ENCODE measurements around the gene LDB3. TPM values are rescaled to one million over a fixed set of nuclear protein-coding genes. Genes with fewer than 3 reads are reported as not detected.
A peak's percentile ranks its signal among the peaks of the same experiment; 100 is the strongest.

Gene LDB3
- total and polyA plus RNA-seq, 2 donors (not counting 1 experiment from before 2014, with no cell fraction given) = under 0.01 to 0.20 TPM

GRCh38 chr10:86775870-86776180 lies 107.5 kb downstream of the LDB3 start:
- H3K9me3 ChIP-seq (ENCODE audit: control insufficient read depth, insufficient read depth, low read depth, low read length) = no peaks in the 10 kb centered on the region
- no peak for DNase-seq (ENCODE audit: low read depth in 2 of 2)

GRCh38 chr10:86779220-86780017 lies 111.1 kb downstream of the LDB3 start:
- Histone ChIP-seq H4K20me1 (ENCODE audit: control insufficient read depth, extremely low read depth, insufficient read depth, low read length) (no peaks in the 10 kb centered on the region), H2AFZ (ENCODE audit: low read length) (no peak overlapping the region), H3K4me1 (ENCODE audit: control insufficient read depth, extremely low read depth, insufficient read depth, low read length) (peaks cover 6% of the 10 kb centered on the region), H3K36me3 (ENCODE audit: control insufficient read depth, insufficient read depth, low read length) (no peaks in the 10 kb centered on the region), H3K9me3 (ENCODE audit: control insufficient read depth, insufficient read depth, low read depth, low read length) (no peaks in the 10 kb centered on the region), H3K79me2 (ENCODE audit: control insufficient read depth, insufficient read depth, low read length) (peaks cover 61% of the 10 kb centered on the region), H3K27me3 (ENCODE audit: control insufficient read depth, insufficient read depth, low read length) (no peaks in the 10 kb centered on the region), H3K27ac (ENCODE audit: insufficient read depth, low read length) (peak overlapping the region; percentile 13), H3K4me3 (replicated peaks in 1 of 4; ENCODE audit: control extremely low read depth in 1 of 4, insufficient read depth in 1 of 4, low read depth in 3 of 4, low read length in 4 of 4) (no peak overlapping the region), H3K4me2 (ENCODE audit: extremely low read depth, insufficient read depth, low read length) (no peak overlapping the region), H3K9ac (ENCODE audit: insufficient read depth, low read length) (no peak overlapping the region)
- no peak for TF ChIP-seq CTCF (conservative IDR thresholded peaks at IDR 0.05 in 1 of 2, IDR thresholded peaks at IDR 0.05 in 1 of 2; ENCODE audit: low read depth in 1 of 2, low read length in 2 of 2)
- TF ChIP-seq EZH2 (IDR thresholded peaks at IDR 0.05; ENCODE audit: low read length, missing control alignments) = no peak
- peak; percentile 57 to 74 for DNase-seq (ENCODE audit: low read depth in 2 of 2)

More at GRCh38 chr10:86775870-86776180, 107.5 kb downstream of the LDB3 start:
- H3K36me3 ChIP-seq (ENCODE audit: control insufficient read depth, insufficient read depth, low read length) = no peaks in the 10 kb centered on the region
- peaks cover 6% of the 10 kb centered on the region for H3K4me1 ChIP-seq (ENCODE audit: control insufficient read depth, extremely low read depth, insufficient read depth, low read length)
- no peak overlapping the region for H3K9ac ChIP-seq (ENCODE audit: insufficient read depth, low read length)
- H4K20me1 ChIP-seq (ENCODE audit: control insufficient read depth, extremely low read depth, insufficient read depth, low read length) = no peaks in the 10 kb centered on the region
- peak overlapping the region; percentile 51 for H3K4me2 ChIP-seq (ENCODE audit: extremely low read depth, insufficient read depth, low read length)
- TF ChIP-seq EZH2 (IDR thresholded peaks at IDR 0.05; ENCODE audit: low read length, missing control alignments) (no peak), CTCF (conservative IDR thresholded peaks at IDR 0.05 in 1 of 2, IDR thresholded peaks at IDR 0.05 in 1 of 2; ENCODE audit: low read depth in 1 of 2, low read length in 2 of 2) (no peak)
- peaks cover 41% of the 10 kb centered on the region for H3K79me2 ChIP-seq (ENCODE audit: control insufficient read depth, insufficient read depth, low read length)
- H3K27me3 ChIP-seq (ENCODE audit: control insufficient read depth, insufficient read depth, low read length) = no peaks in the 10 kb centered on the region
- no peak overlapping the region for H2AFZ ChIP-seq (ENCODE audit: low read length)
- H3K4me3 ChIP-seq (replicated peaks in 1 of 4; ENCODE audit: control extremely low read depth in 1 of 4, insufficient read depth in 1 of 4, low read depth in 3 of 4, low read length in 4 of 4) = no peak overlapping the region
- H3K27ac ChIP-seq (ENCODE audit: insufficient read depth, low read length) = no peak overlapping the region

GRCh38 chr10:86782701-86783418 lies 114.5 kb downstream of the LDB3 start:
- H4K20me1 ChIP-seq (ENCODE audit: control insufficient read depth, extremely low read depth, insufficient read depth, low read length) = no peaks in the 10 kb centered on the region

More at GRCh38 chr10:86782701-86783418, 114.5 kb downstream of the LDB3 start:
- TF ChIP-seq EZH2 (IDR thresholded peaks at IDR 0.05; ENCODE audit: low read length, missing control alignments) (no peak), CTCF (conservative IDR thresholded peaks at IDR 0.05 in 1 of 2, IDR thresholded peaks at IDR 0.05 in 1 of 2; ENCODE audit: low read depth in 1 of 2, low read length in 2 of 2) (no peak)
- H3K36me3 ChIP-seq (ENCODE audit: control insufficient read depth, insufficient read depth, low read length) = no peaks in the 10 kb centered on the region
- no peaks in the 10 kb centered on the region for H3K27me3 ChIP-seq (ENCODE audit: control insufficient read depth, insufficient read depth, low read length)
- H3K9ac ChIP-seq (ENCODE audit: insufficient read depth, low read length) = no peak overlapping the region
- no peak overlapping the region for H3K27ac ChIP-seq (ENCODE audit: insufficient read depth, low read length)
- H3K4me1 ChIP-seq (ENCODE audit: control insufficient read depth, extremely low read depth, insufficient read depth, low read length) = peaks cover 8% of the 10 kb centered on the region
- no peak overlapping the region for H3K4me2 ChIP-seq (ENCODE audit: extremely low read depth, insufficient read depth, low read length)
- DNase-seq (ENCODE audit: low read depth in 2 of 2) = peak in 1 of 2 donors; percentile 38
- no peaks in the 10 kb centered on the region for H3K9me3 ChIP-seq (ENCODE audit: control insufficient read depth, insufficient read depth, low read depth, low read length)
- H3K79me2 ChIP-seq (ENCODE audit: control insufficient read depth, insufficient read depth, low read length) = peaks cover 68% of the 10 kb centered on the region
- no peak overlapping the region for H2AFZ ChIP-seq (ENCODE audit: low read length)
- H3K4me3 ChIP-seq (replicated peaks in 1 of 4; ENCODE audit: control extremely low read depth in 1 of 4, insufficient read depth in 1 of 4, low read depth in 3 of 4, low read length in 4 of 4) = no peak overlapping the region

Data from fibroblast of lung (primary cell).